WERI-Rb-1 (cell line): ENCODE measurements around the gene CHRNB2.

Experiments used
- DNase-seq: peaks from one replicate; pipeline ENCODE4 v3.0.0-alpha.2; 2020
- H3K27ac ChIP-seq: fragments of 250-450 bp; sonication (Bioruptor Pico); 2 replicates; pipeline ENCODE4 v1.5.1; 2020; ENCODE audit warnings: mild to moderate bottlenecking, moderate library complexity
- H3K27me3 ChIP-seq: fragments of 250-450 bp; sonication (Bioruptor Pico); 2 replicates; pipeline ENCODE4 v1.5.1; 2021; ENCODE audit warnings: mild to moderate bottlenecking, low read depth, moderate library complexity; ENCODE audit not compliant: insufficient read depth, severe bottlenecking
- H3K36me3 ChIP-seq: fragments of 250-450 bp; sonication (Bioruptor Pico); 2 replicates; pipeline ENCODE4 v1.5.1; 2020; ENCODE audit warnings: mild to moderate bottlenecking, moderate library complexity
- H3K4me3 ChIP-seq: 2 replicates; pipeline ENCODE4 v1.5.1; 2011; ENCODE audit warnings: low read depth, mild to moderate bottlenecking, control low read depth, low read length
- H3K9me3 ChIP-seq: fragments of 250-450 bp; sonication (Bioruptor Pico); 2 replicates; pipeline ENCODE4 v1.5.1; 2021; ENCODE audit warnings: mild to moderate bottlenecking, moderate library complexity; ENCODE audit not compliant: severe bottlenecking
- CTCF ChIP-seq: IDR thresholded peaks from 2 replicates; pipeline ENCODE4 v1.5.1; 2011; ENCODE audit warnings: low read depth, mild to moderate bottlenecking, control low read depth, inconsistent platforms, low read length

The CHRNB2 gene

GRCh38 chr1:154568157-154568815, 708 bp downstream of the CHRNB2 start:
- Histone ChIP-seq H3K27me3 (no peaks in the 10 kb centered on the region), H3K4me3 (peak overlapping the region; percentile 90)
- no peak for TF ChIP-seq CTCF

GRCh38 chr1:154571244-154571963, 3.8 kb downstream of the CHRNB2 start:
- H3K27me3 ChIP-seq = no peaks in the 10 kb centered on the region
- no peak overlapping the region for H3K27ac ChIP-seq
- no peak for TF ChIP-seq CTCF
- H3K4me3 ChIP-seq = no peak overlapping the region
- H3K36me3 ChIP-seq = peaks cover 80% of the 10 kb centered on the region
- no peak for DNase-seq
- no peaks in the 10 kb centered on the region for H3K9me3 ChIP-seq

More at GRCh38 chr1:154568157-154568815, 708 bp downstream of the CHRNB2 start:
- DNase-seq = no peak
- H3K9me3 ChIP-seq = no peaks in the 10 kb centered on the region
- peak overlapping the region; percentile 83 for H3K27ac ChIP-seq
- peaks cover 49% of the 10 kb centered on the region for H3K36me3 ChIP-seq

- TF ChIP-seq CTCF = no peak
- Histone ChIP-seq H3K36me3 (peaks cover 85% of the 10 kb centered on the region), H3K9me3 (no peaks in the 10 kb centered on the region), H3K4me3 (no peak overlapping the region), H3K27me3 (no peaks in the 10 kb centered on the region), H3K27ac (no peak overlapping the region)
- no peak for DNase-seq
These were observed 4.3 kb downstream of the CHRNB2 start for GRCh38 chr1:154571964-154572288.

GRCh38 chr1:154572468-154573167, 5.0 kb downstream of the CHRNB2 start:
- no peaks in the 10 kb centered on the region for H3K9me3 ChIP-seq
- no peak for TF ChIP-seq CTCF
- no peak for DNase-seq
- no peak overlapping the region for H3K27ac ChIP-seq
- no peaks in the 10 kb centered on the region for H3K27me3 ChIP-seq
- peaks cover 92% of the 10 kb centered on the region for H3K36me3 ChIP-seq
- H3K4me3 ChIP-seq = no peak overlapping the region

GRCh38 chr1:154573168-154573510, 5.6 kb downstream of the CHRNB2 start:
- no peak overlapping the region for H3K4me3 ChIP-seq
- no peak overlapping the region for H3K27ac ChIP-seq
- no peaks in the 10 kb centered on the region for H3K27me3 ChIP-seq
- no peak for TF ChIP-seq CTCF
- H3K36me3 ChIP-seq = peaks cover 94% of the 10 kb centered on the region
- DNase-seq = no peak
- H3K9me3 ChIP-seq = no peaks in the 10 kb centered on the region
